Activated CD4-positive, alpha-beta T cell treated with anti-CD3 and anti-CD28 coated beads, Interleukin-2, Interleukin-4, amounts not matched to agents 100 ng/mL and 50 ng/mL, durations not matched to agents 16 hours and 8 hours (primary cell): ENCODE results near the gene PLEKHB2.
"Not testable (repeated sequence)": the region's sequence is repeated elsewhere in the genome, so short reads cannot be mapped to it uniquely, and the experiment has no call there.

Experiments
- DNase-seq: peaks from one replicate; pipeline ENCODE4 v3.0.0-alpha.2; 2020; ENCODE audit warnings: low spot score

PLEKHB2 gene

GRCh38 chr2:131143803-131144202 lies 38.7 kb downstream of the PLEKHB2 start:
- no peak for DNase-seq

- no peak for DNase-seq
Observed at GRCh38 chr2:131145040-131145439, 39.9 kb downstream of the PLEKHB2 start.

- no peak for DNase-seq
Observed at GRCh38 chr2:131146231-131146630, 41.1 kb downstream of the PLEKHB2 start.

GRCh38 chr2:131146749-131147148 lies 41.6 kb downstream of the PLEKHB2 start:
- no peak for DNase-seq

GRCh38 chr2:131148426-131148825 lies 43.3 kb downstream of the PLEKHB2 start:
- DNase-seq: no peak

GRCh38 chr2:131150109-131150508 lies 45.0 kb downstream of the PLEKHB2 start:
- DNase-seq: not testable (repeated sequence)

GRCh38 chr2:131151398-131151797 lies 46.3 kb downstream of the PLEKHB2 start:
- DNase-seq: no peak

GRCh38 chr2:131152074-131152473 lies 46.9 kb downstream of the PLEKHB2 start:
- no peak for DNase-seq

GRCh38 chr2:131153529-131153928 lies 48.4 kb downstream of the PLEKHB2 start:
- DNase-seq: no peak

- peak; percentile 85 for DNase-seq
Observed at GRCh38 chr2:131154071-131154531, 49.0 kb downstream of the PLEKHB2 start.

GRCh38 chr2:131154647-131155046 lies 49.5 kb downstream of the PLEKHB2 start:
- DNase-seq: no peak

- DNase-seq: no peak
Observed at GRCh38 chr2:131155208-131155855, 50.2 kb downstream of the PLEKHB2 start.

GRCh38 chr2:131156452-131157149 lies 51.5 kb downstream of the PLEKHB2 start:
- no peak for DNase-seq

GRCh38 chr2:131165562-131165961 lies 60.4 kb downstream of the PLEKHB2 start:
- DNase-seq: not testable (repeated sequence)

- no peak for DNase-seq
Observed at GRCh38 chr2:131168538-131168937, 63.4 kb downstream of the PLEKHB2 start.

GRCh38 chr2:131178050-131178449 lies 72.9 kb downstream of the PLEKHB2 start:
- not testable (repeated sequence) for DNase-seq

- not testable (repeated sequence) for DNase-seq
Observed at GRCh38 chr2:131178721-131179418, 73.7 kb downstream of the PLEKHB2 start.

GRCh38 chr2:131181451-131181850 lies 76.3 kb downstream of the PLEKHB2 start:
- DNase-seq: not testable (repeated sequence)

- DNase-seq: not testable (repeated sequence)
Observed at GRCh38 chr2:131193421-131193820, 88.3 kb downstream of the PLEKHB2 start.

GRCh38 chr2:131196186-131196585 lies 91.0 kb downstream of the PLEKHB2 start:
- DNase-seq: not testable (repeated sequence)
